ENCODE data around the gene SKI.

Gene SKI

DNA sequence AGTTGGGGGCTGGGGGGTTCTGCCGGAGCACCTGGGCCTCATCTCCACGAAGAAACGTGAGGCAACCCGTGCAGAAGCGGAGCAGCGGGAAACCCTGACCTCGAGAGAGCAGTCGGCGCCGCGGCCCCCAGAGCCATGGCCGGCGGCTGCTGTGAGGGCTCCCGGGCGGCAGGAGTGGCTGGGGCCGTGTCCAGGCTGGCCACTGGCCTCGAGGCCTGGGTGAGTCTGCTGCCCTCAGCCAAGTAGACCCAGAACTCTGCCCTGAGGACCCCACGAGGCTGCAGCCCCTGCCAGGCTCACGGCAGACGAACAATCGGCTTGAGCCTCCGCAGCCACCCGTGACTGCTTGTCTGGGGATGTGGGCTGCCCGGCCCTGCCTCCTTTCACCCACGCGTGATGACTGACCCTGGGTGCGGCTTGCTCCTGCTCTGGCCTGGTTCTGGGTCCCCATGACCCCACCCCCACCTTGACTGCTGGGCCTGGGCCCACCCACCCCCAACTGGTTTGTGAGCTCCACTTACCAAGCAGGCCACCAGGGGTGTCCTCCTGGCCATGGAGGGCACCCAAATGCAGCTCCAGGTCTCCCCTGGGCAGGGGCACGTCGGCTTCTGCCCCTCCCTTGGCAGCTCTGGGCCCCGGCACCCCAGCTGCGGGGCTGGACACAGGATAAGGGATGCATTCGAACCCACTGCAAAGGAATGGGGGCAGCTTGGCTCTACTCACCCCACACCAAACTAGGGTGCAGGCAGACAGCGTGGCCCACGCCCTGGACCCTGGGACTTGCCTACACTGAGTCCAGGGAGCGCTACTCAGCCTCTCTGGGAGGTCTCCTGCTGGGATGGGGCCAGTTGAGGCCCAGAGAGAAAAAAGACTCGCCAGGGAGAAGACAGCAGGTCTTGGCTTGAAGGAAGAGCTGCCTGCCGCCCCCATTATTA, 129.1 kb downstream of the SKI start:
- Histone ChIP-seq H3K4me3 (ENCODE audit: low read length) (no peak overlapping the region), H3K27me3 (ENCODE audit: control insufficient read depth, low read length) (no peaks in the 10 kb centered on the region), H3F3A (ENCODE audit: control insufficient read depth, insufficient read depth) (no peaks in the 10 kb centered on the region), H3K36me3 (ENCODE audit: control insufficient read depth, low read length) (no peaks in the 10 kb centered on the region), H4K20me1 (ENCODE audit: control insufficient read depth, insufficient read depth, low read depth, low read length) (no peaks in the 10 kb centered on the region), H3K4me2 (ENCODE audit: low read length) (no peak overlapping the region), H3K9me3 (ENCODE audit: control insufficient read depth, insufficient read depth, low read length) (no peaks in the 10 kb centered on the region), H3K79me2 (ENCODE audit: control insufficient read depth, low read length) (no peaks in the 10 kb centered on the region), H3K4me1 (ENCODE audit: control insufficient read depth, low read length) (no peaks in the 10 kb centered on the region), H3K9me2 (replicated peaks; ENCODE audit: control insufficient read depth, low read length) (no peaks in the 10 kb centered on the region), H3K27ac (ENCODE audit: low read depth, low read length) (no peak overlapping the region)
- TF ChIP-seq EZH2phosphoT487 (IDR thresholded peaks at IDR 0.05; ENCODE audit: borderline replicate concordance, low read length) = no peak
- TF ChIP-seq, protein P1, sequence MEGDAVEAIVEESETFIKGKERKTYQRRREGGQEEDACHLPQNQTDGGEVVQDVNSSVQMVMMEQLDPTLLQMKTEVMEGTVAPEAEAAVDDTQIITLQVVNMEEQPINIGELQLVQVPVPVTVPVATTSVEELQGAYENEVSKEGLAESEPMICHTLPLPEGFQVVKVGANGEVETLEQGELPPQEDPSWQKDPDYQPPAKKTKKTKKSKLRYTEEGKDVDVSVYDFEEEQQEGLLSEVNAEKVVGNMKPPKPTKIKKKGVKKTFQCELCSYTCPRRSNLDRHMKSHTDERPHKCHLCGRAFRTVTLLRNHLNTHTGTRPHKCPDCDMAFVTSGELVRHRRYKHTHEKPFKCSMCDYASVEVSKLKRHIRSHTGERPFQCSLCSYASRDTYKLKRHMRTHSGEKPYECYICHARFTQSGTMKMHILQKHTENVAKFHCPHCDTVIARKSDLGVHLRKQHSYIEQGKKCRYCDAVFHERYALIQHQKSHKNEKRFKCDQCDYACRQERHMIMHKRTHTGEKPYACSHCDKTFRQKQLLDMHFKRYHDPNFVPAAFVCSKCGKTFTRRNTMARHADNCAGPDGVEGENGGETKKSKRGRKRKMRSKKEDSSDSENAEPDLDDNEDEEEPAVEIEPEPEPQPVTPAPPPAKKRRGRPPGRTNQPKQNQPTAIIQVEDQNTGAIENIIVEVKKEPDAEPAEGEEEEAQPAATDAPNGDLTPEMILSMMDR (IDR thresholded peaks at IDR 0.05; ENCODE audit: low read depth, low read length, poor library complexity, severe bottlenecking) = no peak

DNA sequence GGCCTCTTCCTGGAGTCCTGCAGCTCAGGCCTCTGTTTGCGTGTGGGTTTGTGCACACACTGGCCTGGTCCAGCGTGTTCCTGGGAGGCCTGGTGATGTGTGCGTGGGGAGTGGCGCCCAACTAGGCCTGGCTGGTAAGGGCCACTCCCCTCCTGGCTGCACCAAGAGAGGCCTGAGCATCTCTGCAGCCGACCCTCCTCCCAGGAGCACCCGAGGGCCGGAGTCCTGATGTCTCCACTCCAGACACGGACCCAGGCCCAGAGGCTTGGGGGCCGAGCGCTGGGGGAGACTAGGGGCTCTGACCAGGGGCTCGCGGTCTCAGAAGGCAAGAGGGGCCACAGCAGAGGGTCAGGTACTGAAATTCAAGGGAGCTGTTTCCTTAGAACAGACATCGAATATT, 130.0 kb downstream of the SKI start:
- Histone ChIP-seq H3K9me3 (ENCODE audit: control insufficient read depth, insufficient read depth, low read length) (no peaks in the 10 kb centered on the region), H3K27ac (ENCODE audit: low read depth, low read length) (no peak overlapping the region), H3K4me1 (ENCODE audit: control insufficient read depth, low read length) (no peaks in the 10 kb centered on the region), H3K4me2 (ENCODE audit: low read length) (no peak overlapping the region), H3K36me3 (ENCODE audit: control insufficient read depth, low read length) (no peaks in the 10 kb centered on the region), H3F3A (ENCODE audit: control insufficient read depth, insufficient read depth) (no peaks in the 10 kb centered on the region), H3K9me2 (replicated peaks; ENCODE audit: control insufficient read depth, low read length) (no peaks in the 10 kb centered on the region), H3K79me2 (ENCODE audit: control insufficient read depth, low read length) (no peaks in the 10 kb centered on the region), H4K20me1 (ENCODE audit: control insufficient read depth, insufficient read depth, low read depth, low read length) (no peaks in the 10 kb centered on the region), H3K4me3 (ENCODE audit: low read length) (no peak overlapping the region), H3K27me3 (ENCODE audit: control insufficient read depth, low read length) (no peaks in the 10 kb centered on the region)
- TF ChIP-seq, protein P1 (IDR thresholded peaks at IDR 0.05; ENCODE audit: low read depth, low read length, poor library complexity, severe bottlenecking) = no peak
- TF ChIP-seq EZH2phosphoT487 (IDR thresholded peaks at IDR 0.05; ENCODE audit: borderline replicate concordance, low read length) = no peak

GRCh38 chr1:2358651-2359640, 130.8 kb downstream of the SKI start:
- no peaks in the 10 kb centered on the region for H3K9me3 ChIP-seq (ENCODE audit: control insufficient read depth, insufficient read depth, low read length)
- no peaks in the 10 kb centered on the region for H3F3A ChIP-seq (ENCODE audit: control insufficient read depth, insufficient read depth)
- H3K9me2 ChIP-seq (replicated peaks; ENCODE audit: control insufficient read depth, low read length) = no peaks in the 10 kb centered on the region
- H3K4me1 ChIP-seq (ENCODE audit: control insufficient read depth, low read length) = no peaks in the 10 kb centered on the region
- H4K20me1 ChIP-seq (ENCODE audit: control insufficient read depth, insufficient read depth, low read depth, low read length) = no peaks in the 10 kb centered on the region
- H3K4me3 ChIP-seq (ENCODE audit: low read length) = no peak overlapping the region
- no peaks in the 10 kb centered on the region for H3K27me3 ChIP-seq (ENCODE audit: control insufficient read depth, low read length)
- TF ChIP-seq, protein P1 (IDR thresholded peaks at IDR 0.05; ENCODE audit: low read depth, low read length, poor library complexity, severe bottlenecking) = no peak
- TF ChIP-seq EZH2phosphoT487 (IDR thresholded peaks at IDR 0.05; ENCODE audit: borderline replicate concordance, low read length) = no peak
- H3K4me2 ChIP-seq (ENCODE audit: low read length) = no peak overlapping the region
- no peaks in the 10 kb centered on the region for H3K79me2 ChIP-seq (ENCODE audit: control insufficient read depth, low read length)
- H3K27ac ChIP-seq (ENCODE audit: low read depth, low read length) = no peak overlapping the region
- no peaks in the 10 kb centered on the region for H3K36me3 ChIP-seq (ENCODE audit: control insufficient read depth, low read length)
